GDM1 (cell line): ENCODE measurements around the gene ZNRF3.
"Not testable (repeated sequence)": the region's sequence is repeated elsewhere in the genome, so short reads cannot be mapped to it uniquely, and the experiment has no call there.

Source experiments
- DNase-seq: peaks from one replicate; lab custom pipeline; 2025; lab: John Stamatoyannopoulos, UW

The ZNRF3 gene

GRCh38 chr22:28933321-28933720 lies 49.9 kb downstream of the ZNRF3 start:
- no peak for DNase-seq

GRCh38 chr22:28934026-28934425 lies 50.7 kb downstream of the ZNRF3 start:
- no peak for DNase-seq

- DNase-seq, result no peak
Measured at GRCh38 chr22:28935140-28935539, 51.8 kb downstream of the ZNRF3 start.

GRCh38 chr22:28935713-28936112 lies 52.3 kb downstream of the ZNRF3 start:
- no peak for DNase-seq

- DNase-seq, result no peak
Measured at GRCh38 chr22:28936200-28936599, 52.8 kb downstream of the ZNRF3 start.

- no peak for DNase-seq
Measured at GRCh38 chr22:28937206-28938025, 54.0 kb downstream of the ZNRF3 start.

- DNase-seq, result no peak
Measured at GRCh38 chr22:28938286-28938833, 55.0 kb downstream of the ZNRF3 start.

GRCh38 chr22:28939394-28939793 lies 56.0 kb downstream of the ZNRF3 start:
- DNase-seq, result no peak

- DNase-seq, result no peak
Measured at GRCh38 chr22:28939932-28940331, 56.6 kb downstream of the ZNRF3 start.

GRCh38 chr22:28940441-28940840 lies 57.1 kb downstream of the ZNRF3 start:
- no peak for DNase-seq

GRCh38 chr22:28942333-28942732 lies 59.0 kb downstream of the ZNRF3 start:
- DNase-seq, result no peak

GRCh38 chr22:28942801-28943500 lies 59.6 kb downstream of the ZNRF3 start:
- no peak for DNase-seq

GRCh38 chr22:28943501-28943879 lies 60.1 kb downstream of the ZNRF3 start:
- DNase-seq, result no peak

- no peak for DNase-seq
Measured at GRCh38 chr22:28947125-28947524, 63.8 kb downstream of the ZNRF3 start.

- DNase-seq, result no peak
Measured at GRCh38 chr22:28948424-28948823, 65.1 kb downstream of the ZNRF3 start.

- DNase-seq, result not testable (repeated sequence)
Measured at GRCh38 chr22:28948860-28949551, 65.6 kb downstream of the ZNRF3 start.

GRCh38 chr22:28949788-28950187 lies 66.4 kb downstream of the ZNRF3 start:
- DNase-seq, result no peak

- DNase-seq, result no peak
Measured at GRCh38 chr22:28950617-28951411, 67.4 kb downstream of the ZNRF3 start.

GRCh38 chr22:28951530-28951929 lies 68.2 kb downstream of the ZNRF3 start:
- no peak for DNase-seq

- no peak for DNase-seq
Measured at GRCh38 chr22:28951969-28952521, 68.7 kb downstream of the ZNRF3 start.

GRCh38 chr22:28952857-28953256 lies 69.5 kb downstream of the ZNRF3 start:
- no peak for DNase-seq
